Hematopoietic multipotent progenitor cell treated with erythropoietin and hydrocortisone succinate and interleukin-3 and kit ligand, for 6 days (in vitro differentiated cells): Measurements from ENCODE around the gene TOPAZ1.
A peak's percentile ranks its signal among the peaks of the same experiment; 100 is the strongest.

Source experiments
- DNase-seq: peaks from one replicate; pipeline ENCODE4 v3.0.0-alpha.2; 2015

Gene TOPAZ1

DNA sequence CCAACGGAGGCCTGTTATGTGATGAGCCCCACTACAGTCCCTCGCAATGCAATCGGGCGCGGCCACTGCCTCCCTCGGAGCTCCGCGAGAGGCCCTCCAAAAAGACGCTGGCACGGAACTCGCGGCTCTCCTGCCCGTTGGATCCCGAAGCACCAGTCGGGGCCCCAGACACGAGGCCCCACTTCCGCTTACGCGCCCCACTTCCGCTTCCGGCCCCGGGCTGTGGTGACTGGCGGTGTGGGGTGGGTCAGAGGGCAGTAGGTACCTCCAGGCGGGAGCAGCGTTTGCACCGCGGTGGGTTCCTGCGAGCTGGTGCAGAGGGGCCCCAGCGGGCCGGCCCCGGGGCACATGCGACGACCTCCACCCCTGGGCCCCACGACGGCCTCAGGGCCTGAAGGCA is at the start of gene TOPAZ1:
TSS of gene TOPAZ1 (plus strand) at position 181 of the 400 bp plus-strand sequence. CDS start at position 349, 168 bp downstream.
- DNase-seq = no peak

DNA sequence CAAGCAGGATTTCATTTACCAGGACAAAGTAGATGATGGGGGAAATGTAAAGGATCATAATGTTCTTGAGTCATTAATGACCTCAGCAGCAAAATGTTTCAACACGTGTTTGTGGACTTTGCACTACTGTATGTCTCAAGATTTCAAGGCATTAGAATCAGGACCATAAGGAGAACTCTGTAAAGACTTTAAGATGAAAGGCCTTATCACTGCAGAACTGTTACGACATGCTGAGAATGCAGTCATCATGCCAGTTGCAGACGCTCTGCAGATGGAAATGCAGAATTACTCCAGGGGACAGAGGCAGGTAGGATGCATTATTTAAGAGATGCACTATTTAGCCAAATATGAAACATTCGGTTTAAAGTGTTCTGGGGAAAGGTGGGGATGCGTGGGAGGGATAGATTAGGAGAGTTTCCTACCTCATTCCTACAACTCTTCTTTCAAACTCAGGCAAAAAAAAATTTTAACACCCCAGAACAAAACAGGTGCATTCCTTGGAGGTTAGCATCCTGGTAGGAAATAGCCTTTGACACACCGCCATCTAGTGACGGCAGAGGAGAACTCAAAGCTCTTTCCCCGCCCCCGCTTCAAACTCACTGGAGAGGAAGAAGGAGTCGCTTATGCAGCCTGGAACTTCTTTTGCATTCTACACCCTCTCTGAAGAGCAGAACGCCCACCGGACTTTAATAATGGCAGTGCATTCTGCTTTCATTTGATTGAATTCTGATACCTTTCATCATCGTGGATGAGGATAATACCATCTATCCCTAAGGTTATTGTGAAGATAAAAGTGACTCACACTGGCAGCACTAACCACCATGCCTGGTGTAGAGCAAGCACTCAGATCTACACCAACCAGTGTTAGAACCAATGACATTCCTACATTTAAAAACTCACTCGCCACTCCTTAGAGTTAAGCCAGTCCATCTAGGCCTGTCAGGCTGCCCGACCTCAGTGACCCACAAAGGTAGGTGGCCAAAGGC is 43.1 kb upstream of the TOPAZ1 start:
- DNase-seq = peak; percentile 90

DNA sequence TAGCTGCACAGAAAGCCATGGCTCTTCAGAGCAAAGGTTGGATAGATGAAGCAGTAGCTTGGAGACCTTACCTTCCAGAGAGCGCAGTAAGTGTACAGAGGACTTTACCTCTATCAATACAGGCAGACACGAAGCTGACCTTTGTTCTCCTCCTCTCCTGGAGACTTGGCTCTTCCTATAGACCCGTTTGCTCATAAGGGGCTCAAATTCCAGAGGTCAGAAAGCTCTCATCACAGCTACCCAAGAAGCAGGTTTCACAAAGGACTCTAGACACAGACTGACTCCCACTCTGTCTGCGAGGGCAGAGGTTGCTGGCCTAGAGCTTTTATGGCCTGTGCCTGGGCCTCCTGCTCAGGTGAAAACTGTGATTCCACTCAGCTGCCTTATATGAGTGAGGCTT is 35.4 kb upstream of the TOPAZ1 start:
- DNase-seq = no peak

DNA sequence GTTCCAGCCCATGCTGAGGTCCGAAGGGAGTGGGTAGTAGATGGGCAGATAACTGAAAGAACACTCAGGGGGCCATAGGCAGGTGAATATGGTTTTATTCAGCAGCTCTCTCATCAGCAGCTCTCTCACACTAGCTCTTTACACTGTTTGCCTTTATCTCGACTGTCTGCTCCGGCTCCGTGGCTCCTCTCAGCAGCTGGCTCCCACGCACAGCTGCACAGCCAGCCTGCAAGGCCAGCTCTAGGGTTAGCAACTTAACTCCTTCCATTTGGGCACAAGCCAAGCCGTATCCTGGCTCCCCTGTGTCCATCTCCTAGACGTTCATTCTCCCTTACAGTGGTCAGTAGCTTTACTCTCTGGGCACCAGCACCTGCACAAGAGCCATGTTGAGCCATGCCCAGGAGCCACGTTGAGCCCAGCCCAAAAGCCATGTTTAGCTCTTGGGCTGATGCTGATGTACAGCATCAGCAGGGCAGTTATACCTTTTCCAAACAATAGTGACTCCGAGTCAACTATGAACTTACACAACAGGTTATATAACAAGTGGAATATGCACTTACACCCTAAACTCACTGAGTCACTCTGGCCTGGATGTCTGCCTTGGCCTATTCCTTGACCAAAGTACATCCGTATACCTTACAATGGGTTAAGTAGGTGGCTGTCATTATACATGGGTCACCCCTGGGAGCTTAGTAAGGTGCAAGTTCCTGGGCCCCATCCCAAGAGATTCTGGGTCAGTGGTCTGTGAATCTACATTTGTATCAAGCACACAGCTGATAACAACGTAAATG is 34.6 kb upstream of the TOPAZ1 start:
- no peak for DNase-seq

DNA sequence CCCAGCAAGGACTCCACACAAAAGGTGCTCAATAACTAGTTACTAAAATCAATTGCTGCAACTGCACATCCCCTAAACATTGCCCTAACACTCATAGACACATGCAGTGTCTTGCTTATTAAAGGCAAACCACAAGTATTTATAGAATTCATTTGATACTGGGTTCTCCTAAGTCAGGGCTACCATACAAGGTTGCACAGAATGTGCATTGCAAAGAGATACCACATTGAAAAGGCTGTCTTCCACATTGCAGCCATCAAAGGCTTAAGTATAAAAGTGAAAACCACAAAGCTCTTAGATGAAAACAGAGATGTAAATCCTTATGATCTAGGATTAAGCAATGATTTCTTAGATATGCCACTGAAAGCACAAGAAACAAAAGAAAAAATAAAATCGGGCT is 33.6 kb upstream of the TOPAZ1 start:
- peak; percentile 17 for DNase-seq

DNA sequence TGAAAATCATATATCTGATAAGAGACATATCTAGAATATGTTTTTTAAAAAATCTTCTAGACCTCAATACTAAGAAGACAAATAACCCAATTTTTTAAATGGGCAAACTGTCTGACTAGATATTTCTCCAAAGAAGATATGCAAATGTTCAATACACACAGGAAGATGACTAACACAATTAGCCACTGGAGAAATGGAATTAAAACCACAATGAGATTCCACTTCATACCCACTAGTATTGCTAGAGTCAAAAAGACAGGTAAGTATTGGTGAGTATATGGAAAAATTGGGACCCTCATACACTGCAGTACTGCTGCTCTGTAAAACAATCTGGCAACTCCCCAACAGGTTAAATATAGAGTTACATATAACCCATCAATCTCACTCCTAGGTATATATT is 33.1 kb upstream of the TOPAZ1 start:
- no peak for DNase-seq

DNA sequence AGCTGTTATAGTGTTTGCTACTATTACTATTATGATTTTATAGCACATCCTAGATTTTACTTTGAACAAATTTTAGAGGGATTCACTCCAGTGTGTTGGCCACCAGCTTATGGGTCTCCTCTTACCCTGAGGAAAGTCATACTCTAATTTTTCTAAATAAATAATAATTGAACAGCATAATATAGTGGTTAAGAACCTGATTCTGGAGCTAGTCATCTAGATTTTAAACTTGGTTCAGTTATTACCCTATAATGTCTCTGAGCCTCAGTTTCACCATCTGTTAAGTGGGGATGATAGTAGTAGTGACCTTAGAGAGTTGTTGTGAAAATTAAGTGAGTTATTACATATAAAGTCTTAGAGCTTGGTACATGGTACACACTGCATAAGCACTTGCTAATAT is 30.7 kb upstream of the TOPAZ1 start:
- DNase-seq = no peak

DNA sequence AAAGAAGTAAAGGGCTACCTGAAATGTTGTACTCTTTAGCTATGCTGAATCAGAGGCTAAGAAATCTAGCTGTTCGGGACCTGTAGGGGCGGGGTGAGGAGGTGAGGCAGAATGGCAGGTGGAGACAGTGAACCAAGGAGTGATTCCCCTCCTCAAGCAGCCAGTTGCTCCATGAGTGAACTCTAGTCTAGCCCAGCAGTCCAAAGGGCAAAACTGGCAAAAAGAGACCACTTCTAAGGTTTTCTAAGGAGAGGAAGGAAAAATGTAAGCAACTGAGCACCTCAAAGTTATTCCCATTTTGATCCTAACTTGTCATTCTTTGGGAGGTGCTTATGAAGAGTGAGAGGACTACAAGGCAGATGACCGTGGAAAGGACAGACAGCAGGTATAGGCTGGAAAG is 19.3 kb upstream of the TOPAZ1 start:
- DNase-seq = no peak

DNA sequence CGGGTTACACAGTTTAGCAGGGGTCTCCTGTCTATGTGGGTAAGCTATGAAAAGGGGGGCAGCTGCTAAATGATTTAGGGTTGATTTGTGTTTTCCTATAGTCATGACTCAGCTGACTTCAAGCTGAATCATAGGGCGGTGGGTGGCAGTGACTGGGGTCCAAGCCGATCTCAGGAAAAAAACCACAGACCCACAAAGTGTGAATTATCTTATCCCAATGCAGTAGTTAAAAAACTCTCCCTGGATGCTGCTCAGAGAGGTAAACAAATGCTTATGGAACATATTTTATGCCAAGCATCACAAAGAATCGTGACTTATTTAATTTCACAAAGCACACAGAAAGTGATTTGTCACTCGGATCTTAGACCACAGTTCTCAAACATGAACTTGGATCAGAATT is 18.4 kb upstream of the TOPAZ1 start:
- no peak for DNase-seq

DNA sequence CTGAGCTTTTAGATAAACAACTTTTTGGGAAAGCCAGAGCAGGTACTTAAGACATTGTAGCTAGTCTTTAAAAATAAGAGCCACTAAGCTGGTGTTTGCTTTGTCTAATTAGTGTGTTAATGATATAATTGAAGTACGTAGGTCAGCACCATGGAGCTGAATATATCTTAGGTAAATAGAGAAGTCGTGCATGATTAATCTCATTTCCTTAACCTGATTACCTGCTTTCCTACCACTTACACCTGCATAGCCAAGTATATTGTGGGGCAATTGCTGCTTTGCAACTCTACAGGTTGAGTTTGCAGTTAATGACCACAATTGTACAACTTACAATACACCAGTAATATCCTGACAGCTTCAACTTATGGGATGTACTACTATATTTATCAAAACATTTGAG is 17.6 kb upstream of the TOPAZ1 start:
- DNase-seq = no peak

DNA sequence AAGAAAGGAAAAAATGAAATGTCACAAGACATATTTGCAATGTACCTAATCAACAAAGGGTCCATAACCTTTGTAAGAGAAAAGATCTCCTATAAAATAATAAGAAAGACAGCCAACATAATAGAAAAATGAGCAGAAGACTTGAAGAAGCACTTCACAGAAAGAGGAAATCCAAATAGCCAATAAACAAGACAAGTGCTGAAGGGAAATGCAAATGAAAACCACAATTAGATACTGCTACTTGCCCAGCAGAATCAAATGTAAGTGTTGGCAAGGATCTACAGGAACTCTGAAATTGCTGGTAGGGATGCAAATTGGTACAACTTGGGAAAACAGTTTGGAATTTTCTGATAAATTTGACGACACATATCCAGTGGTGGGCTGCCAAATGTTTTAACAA is 15.1 kb upstream of the TOPAZ1 start:
- DNase-seq = peak; percentile 13

DNA sequence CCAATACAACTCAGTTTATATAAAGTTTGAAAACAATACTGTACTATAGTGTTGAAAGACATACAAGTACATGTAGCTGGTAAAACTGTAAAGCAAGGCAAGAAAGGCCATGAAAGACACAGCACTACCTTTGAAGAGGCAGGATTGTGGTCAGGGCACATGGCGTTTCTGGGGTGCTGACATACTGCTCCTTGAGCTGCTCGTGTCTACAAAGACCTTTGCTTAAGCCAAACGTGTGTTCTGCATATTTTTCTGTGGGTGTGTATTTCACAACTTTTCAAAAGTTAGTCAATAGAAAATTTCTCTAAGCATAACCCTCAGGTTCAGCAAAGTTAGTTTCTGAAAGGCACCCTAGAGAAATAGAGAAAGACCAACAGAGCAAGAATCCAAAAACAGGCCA is 14.1 kb upstream of the TOPAZ1 start:
- DNase-seq = no peak

DNA sequence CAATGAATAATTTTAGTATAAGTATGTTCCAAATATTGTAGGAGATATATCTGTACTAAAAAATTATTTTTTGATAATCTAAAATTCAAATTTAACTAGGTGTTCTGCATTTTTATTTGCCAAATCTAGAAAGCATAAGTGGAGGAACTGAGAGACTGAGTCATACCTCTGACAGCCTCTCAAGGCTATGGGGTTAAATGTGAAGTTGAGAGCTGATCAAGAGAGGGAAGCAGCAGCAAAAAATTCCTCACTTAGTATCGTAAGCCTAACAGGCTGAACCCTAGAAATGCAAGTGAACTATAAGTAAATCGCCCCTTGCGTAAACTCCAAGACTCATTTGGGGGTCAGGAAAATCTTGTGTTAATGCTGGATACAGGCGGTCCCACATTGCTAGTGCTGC is 12.8 kb upstream of the TOPAZ1 start:
- no peak for DNase-seq

DNA sequence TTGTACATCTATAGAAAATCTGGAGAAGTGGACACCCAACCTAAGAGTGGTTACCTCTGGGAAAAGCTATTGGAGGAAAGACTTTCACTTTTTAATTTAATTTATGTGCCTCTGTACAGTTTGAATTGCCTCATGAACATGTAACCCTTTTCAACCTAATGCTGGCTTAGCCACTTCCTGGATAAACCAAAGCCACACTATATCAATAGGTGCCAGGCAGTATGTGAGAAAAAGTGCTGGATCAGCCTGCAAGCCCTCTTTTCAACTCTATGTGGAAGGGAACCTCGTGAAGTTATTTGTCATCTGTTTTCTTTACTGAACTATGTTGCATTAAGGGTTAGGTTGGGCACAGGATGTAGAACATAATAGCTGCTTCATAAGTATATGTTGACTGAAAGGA is 9.3 kb upstream of the TOPAZ1 start:
- DNase-seq = peak; percentile 55

DNA sequence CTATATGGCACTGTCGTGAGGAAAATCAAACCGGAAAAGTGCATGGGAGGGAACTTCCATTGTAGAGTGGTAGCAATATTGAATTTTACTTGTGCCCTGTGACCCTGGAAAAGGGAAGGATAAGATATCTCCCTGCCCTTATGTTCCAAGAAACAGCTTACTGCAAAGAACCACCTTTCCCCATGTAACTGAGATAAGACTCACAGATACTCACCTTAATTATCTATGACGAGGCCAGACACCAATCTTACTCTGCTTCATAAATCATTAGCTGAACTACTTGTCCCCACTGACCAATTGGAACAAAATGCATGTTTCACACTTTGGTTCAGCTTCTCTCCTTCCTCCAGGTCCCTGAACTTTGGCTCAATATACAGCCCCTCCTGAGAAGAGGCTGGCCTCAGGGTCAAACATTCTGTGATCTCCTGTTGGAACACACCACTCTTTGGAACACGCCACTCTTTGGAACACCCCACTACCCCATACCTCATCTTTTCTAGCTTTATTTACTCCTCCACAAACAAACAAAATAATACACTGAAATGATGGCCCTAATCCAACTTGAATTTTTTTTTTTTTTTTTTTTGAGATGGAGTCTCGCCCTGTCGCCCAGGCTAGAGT is 6.9 kb upstream of the TOPAZ1 start:
- DNase-seq = no peak

DNA sequence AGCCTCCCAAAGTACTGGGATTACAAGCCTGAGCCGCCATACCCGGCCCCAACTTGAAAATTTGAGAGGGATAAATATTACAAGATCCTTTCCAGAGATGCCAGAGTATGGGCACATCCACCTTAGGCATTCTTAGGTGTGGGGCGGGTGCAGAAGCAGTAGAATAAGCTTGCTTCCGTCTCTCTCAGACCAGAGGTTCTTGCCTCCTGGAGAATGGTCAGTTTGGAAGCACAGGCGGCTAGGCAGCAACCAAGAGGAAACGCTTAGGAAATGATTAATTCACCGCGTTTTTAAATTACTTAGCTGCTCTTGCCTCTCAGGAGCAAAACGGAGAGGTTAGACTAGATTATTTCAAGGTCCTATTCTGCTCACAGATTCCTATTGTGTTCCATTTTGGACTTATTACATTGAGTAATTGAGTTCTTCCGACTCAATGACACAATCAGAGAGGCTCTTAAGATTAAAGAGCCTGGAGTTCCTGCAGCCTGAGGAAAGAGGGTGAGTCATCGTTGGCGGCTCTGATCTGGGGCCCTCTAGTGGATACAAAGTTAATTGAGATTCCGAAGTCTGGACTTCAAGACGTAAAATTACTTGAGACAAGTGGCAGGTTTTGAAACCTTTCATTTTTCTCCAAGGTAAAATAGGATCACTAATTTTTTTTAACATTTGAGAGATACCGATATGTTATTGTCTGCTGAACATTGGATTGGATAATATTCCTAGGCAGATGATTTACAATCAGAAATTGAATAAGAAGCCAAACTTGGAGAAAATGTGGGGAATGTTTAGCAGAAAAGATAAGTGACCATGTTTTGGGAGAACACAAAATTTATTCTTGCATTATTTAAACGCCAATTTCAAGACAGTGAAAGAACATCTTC is 5.8 kb upstream of the TOPAZ1 start:
- peak; percentile 91 for DNase-seq

DNA sequence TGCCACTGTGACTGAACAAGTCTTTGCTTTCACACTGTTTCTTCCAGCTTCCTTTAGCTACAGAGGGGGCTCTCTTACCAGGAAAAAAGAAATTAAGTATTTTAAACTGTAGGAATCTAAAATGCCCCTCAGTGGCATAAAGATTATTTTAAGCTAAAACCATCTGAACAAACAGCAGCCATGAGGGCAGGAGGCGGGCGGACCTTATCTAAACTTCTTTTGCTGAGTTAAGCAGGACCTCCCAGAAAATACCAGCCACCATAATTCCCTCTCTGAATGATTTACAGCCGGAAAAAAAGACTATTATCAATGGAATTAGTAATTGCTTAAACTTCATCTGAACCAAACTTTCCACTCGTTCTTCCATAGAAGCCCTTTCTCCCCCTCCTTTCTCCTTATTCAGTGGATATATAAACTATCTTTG is 5.2 kb upstream of the TOPAZ1 start:
- peak; percentile 6 for DNase-seq

DNA sequence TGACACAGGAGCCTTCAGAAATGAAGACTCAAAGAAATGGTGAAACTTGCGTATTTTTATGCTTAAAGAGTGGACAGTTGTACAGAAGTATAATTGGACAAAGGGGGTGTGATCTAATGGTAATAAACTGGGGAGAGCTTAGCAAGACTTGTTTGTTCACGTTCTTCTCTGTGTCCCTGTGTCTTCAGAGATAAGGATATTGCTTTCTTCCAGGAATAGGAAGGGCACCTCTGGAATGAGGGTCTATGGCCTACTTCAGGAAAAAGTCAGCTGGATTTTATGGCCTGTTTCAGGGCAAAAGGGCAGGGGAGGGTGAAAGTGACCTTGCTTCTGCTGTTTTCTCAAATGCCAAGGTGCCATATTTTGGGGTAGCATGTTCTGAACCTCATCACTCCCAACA is 4.5 kb upstream of the TOPAZ1 start:
- DNase-seq = no peak

DNA sequence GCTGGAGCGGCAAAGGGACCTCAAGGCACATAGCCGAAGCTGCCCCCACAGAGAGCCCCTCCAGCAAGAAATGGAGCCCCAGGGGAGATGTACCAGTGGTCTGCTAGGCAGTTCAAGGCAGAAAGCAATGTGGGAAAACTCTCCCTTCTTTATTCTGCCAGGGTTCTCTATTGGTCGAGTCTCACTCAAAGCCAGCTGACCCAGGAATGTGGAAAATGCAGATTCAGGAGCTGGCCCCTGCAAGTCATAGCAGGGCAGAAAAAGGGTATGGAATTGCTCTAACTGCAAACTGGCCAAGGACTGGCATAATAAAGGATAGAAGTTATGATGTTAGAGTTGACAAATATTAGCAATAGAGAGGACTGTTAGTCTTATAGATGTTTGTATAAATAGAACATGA is 4.0 kb upstream of the TOPAZ1 start:
- DNase-seq = no peak

DNA sequence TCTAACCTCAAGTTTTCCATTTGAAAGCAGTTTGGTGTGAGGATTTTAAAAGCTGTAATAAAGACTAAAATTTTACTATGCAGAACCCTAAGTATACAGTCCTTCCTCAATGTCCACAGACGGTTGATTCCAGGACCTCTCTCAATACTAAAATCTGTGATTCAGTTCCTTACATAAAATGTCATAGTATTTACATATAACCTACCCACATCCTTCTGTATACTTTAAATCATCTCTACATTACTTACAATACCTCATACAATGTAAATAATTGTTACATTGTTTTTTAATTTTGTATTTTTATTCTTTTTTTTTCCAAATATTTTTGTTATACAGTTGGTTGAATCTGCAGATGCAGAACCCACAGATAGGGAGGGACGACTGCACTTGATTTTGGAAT is 2.8 kb upstream of the TOPAZ1 start:
- DNase-seq = no peak

DNA sequence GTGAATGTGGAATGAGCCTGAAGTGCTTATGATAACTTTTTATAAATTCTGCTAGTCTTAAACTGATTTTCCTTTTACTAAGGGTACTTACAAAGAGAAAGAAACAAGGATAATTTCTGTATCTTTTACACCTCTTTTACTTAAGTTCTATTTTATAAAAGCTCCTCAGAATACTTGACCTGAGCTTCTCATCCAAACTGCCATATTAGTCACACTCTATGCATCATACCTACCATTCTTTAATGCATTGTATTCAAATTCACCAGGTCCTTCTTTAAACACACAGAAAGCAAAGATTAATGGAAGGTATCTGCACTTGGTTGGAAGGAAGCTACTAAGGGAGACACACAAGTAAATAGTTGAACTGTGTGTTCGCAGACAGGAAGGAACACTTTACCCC is 1.6 kb upstream of the TOPAZ1 start:
- DNase-seq = no peak

DNA sequence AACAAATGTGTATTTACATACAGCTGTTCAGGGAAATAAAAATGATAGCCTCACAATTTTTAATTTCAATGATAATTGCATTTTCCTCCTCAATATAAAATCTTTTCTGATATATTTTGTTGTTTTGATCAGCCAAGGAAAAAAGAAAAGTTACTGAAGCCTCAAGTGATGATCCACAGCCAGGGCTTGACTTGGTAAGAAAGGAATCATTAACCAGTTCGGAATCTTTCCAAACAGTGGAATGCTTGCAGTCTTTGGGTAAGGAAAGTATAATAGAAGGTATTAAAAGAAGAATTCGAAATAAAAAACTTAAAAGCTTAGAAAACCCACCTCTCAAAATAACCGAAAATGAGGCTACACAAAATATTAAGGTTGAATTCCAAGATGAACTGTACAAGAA is 1.0 kb downstream of the TOPAZ1 start:
- no peak for DNase-seq

DNA sequence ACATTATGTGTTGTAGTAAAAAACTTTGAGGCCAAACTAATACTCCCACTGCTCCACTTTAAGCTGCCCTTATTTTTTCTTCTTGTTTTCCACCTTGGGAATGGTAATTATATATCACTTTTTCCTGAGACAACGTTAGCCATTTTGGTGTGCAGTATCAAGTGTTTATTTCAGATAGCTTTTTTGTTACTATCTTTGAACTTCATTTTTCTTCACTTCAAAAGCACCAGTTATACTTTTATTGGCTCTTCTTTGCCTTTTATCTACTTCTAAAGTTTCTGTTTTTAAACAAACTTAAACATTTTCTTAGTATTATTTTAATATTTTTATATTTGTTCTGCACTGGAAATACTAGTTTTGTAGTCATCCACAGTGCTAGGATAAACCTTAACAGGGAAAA is 6.5 kb downstream of the TOPAZ1 start:
- DNase-seq = no peak
